ENCODE data around the gene LAP3.

DNA sequence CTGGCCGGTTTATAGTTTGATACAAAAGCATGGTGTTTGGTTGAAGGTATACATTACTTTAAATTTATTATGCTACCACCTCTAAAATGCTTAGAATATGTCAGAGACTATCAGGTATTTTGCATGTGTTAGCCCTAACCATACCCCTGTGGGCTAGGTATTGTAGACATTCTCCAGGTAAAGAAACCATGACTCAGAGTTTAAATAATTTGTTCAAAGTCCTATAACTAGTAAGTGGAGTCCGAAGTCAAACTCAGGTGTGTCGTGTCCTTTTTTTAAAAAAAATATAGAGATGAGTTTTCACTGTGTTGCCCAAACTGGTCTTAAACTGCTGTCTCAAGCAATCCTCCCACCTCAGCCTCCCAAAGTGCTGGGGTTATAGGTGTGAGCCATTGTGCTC lies 12.4 kb downstream of the LAP3 start:
- TF ChIP-seq REST (IDR thresholded peaks at IDR 0.05) (no peak), CTCF (IDR thresholded peaks at IDR 0.05; ENCODE audit: low read depth, low read length, missing input control) (no peak), GABPA (IDR thresholded peaks at IDR 0.05 in 1 of 2, conservative IDR thresholded peaks at IDR 0.05 in 1 of 2) (no peak), FOXA1 (IDR thresholded peaks at IDR 0.05) (no peak), SP1 (IDR thresholded peaks at IDR 0.05) (no peak), TAF1 (conservative IDR thresholded peaks at IDR 0.05) (no peak), JUND (IDR thresholded peaks at IDR 0.05) (no peak), RAD21 (IDR thresholded peaks at IDR 0.05) (no peak), NR2F2 (IDR thresholded peaks at IDR 0.05) (no peak)
